Measurements from ENCODE around the gene STAB1.

The STAB1 gene

DNA sequence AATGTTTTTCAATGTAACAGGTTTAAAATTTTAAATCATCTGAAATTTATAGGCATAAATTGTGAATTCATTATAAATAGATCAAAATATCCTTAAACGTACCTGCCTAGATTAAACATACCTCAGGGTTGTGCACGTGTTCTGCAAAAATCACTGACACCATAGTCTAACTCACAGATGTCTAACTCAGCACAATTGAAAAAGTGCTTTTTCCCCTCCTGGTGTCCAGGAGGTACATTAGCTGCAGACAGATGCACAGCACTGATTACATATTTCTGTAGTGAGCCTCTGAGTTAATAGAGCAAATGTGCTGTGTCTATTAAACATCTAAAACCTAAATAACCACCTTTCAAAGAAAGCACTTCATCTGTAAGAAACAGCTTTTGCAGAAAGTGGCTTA, 52.0 kb downstream of the STAB1 start:
- H3K27ac ChIP-seq, result no peak overlapping the region
- H3K4me3 ChIP-seq, result no peak overlapping the region

DNA sequence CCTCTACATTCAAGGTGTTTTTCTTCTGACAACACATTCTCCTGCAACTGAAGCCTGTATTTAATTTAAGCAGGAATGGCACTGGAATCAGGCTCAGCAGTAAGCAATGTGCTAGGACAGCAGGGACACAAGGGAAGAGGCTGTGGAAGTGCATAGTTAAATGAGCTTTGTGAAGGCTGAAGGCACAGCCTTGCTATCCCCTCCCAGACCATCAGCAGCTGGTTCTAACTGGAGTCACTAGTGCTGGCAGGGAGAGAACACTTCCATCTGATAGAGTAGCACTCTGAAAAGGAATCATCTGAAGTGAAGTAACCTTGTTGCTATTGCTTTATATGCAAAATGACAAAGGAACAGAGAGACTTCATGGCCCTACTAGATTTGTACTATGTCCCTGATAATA, 56.0 kb downstream of the STAB1 start:
- Histone ChIP-seq H3K27ac (no peak overlapping the region), H3K4me3 (no peak overlapping the region)

- H3K4me3 ChIP-seq, result no peak overlapping the region
These were observed 57.0 kb downstream of the STAB1 start for GRCh38 chr3:52552089-52552488.

DNA sequence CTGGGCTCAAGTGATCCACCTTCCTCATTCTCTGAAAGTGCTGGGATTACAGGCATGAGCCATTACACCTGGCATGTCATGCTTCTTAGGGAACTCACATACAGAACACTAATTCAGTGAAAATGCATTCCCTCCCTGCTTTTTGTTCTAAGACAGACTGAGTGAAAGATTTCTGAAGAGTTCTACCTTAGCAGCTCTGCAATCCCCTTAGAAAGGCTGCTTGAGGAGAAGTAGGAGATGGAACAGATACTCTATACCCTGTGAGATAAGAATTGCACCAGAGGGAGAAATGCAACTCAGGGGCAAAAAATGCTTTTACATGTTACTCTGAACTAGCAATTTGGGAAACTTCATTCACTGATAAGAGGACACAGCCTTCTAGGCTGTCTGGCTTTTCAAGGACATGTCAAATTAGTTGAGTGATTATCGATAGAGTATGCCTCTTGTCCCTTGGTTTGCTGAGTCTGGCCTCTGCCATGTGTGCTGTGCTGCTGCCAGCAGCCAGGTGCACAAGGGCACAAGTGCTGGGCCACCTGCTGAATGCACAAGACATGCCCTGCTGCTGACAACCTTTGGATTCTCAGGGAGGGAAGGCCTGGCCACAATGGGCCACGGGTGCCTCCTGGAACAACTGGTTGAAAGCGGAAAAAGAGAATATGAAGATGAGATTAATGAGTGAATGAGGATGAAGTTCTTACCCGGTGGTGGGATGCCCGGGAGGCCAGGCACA, 59.1 kb downstream of the STAB1 start:
- H3K4me3 ChIP-seq, result no peak overlapping the region
- H3K27ac ChIP-seq, result no peak overlapping the region

More at GRCh38 chr3:52552089-52552488, 57.0 kb downstream of the STAB1 start:
- H3K27ac ChIP-seq, result no peak overlapping the region

DNA sequence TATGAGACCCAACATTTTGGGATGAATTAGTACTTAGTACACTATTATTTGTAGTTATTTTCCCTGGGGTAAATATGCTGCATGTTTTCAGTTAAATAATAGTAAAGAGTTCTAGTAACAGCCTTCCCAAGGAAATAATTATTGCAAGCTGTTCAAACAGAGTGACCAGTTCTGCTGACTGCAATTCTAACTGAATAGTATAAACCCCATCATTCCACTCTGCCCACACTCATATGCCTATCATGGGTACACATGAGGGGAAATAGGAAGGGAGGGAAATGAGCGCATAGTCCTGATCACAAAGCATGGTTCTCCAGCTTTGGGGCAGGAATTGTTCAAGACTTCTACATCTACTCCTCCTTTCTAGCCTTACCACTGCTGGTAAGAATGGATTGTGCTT, 59.9 kb downstream of the STAB1 start:
- no peak overlapping the region for H3K4me3 ChIP-seq
- no peak overlapping the region for H3K27ac ChIP-seq

GRCh38 chr3:52557011-52557960, 62.1 kb downstream of the STAB1 start:
- Histone ChIP-seq H3K27ac (no peak overlapping the region), H3K4me3 (no peak overlapping the region)

DNA sequence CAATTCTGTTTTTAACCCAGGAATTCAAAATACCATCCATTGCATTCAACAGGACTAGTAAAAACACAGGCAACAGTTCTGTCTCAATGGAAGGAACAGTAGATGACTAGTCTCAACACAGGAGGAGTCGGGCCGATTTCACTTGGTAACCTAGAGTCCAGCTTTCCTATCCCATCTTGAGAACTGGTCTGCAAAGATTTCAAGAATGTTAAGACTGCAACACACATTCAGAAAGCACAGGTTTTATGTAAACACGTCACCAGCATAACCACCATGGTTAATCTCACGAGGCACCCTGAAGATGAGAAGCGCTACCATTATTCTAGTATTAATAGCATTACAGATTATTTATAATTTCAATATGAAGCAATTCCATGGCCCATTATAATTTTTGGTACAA, 63.3 kb downstream of the STAB1 start:
- H3K4me3 ChIP-seq, result no peak overlapping the region
- H3K27ac ChIP-seq, result no peak overlapping the region

- H3K27ac ChIP-seq, result no peak overlapping the region
- no peak overlapping the region for H3K4me3 ChIP-seq
These were observed 66.0 kb downstream of the STAB1 start for GRCh38 chr3:52561028-52561747.

GRCh38 chr3:52563984-52564383, 68.8 kb downstream of the STAB1 start:
- Histone ChIP-seq H3K27ac (no peak overlapping the region), H3K4me3 (no peak overlapping the region)

DNA sequence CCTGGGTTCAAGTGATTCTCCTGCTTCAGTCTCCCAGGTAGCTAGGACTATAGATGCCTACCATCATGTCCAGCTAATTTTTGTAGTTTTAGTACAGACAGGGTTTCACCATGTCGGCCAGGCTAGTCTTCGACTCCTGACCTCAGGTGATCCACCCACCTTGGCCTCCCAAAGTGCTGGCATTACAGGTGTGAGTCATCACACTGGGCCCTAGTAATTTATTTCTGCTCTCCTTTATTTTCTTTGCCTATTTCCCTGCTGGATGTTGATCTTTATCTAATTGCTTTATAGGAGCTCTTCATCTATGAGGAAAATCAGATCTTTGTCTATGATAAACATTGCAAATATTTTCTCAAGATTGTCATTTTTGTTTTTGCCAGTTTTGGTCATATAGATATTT, 72.9 kb downstream of the STAB1 start:
- Histone ChIP-seq H3K27ac (no peak overlapping the region), H3K4me3 (no peak overlapping the region)

- no peak overlapping the region for H3K27ac ChIP-seq
- no peak overlapping the region for H3K4me3 ChIP-seq
These were observed 74.9 kb downstream of the STAB1 start for GRCh38 chr3:52570076-52570475.

DNA sequence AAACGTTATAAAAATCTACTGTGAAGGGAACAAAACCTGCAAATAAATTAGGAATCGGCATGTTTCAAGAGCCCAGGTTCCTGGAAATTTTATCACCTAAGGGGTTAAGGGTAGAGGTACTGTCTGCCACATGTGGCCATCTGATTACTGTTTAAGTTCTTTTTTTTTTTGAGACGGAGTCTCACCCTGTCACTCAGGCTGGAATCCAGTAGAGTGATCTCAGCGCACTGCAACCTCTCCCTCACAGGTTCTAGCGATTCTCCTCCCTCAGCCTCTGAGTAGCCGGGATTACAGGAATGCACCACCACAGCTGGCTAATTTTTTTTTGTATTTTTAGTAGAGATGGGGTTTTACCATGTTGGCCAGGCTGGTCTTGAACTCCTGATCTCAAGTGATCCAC, 77.1 kb downstream of the STAB1 start:
- Histone ChIP-seq H3K4me3 (no peak overlapping the region), H3K27ac (no peak overlapping the region)
